GM12878 (cell line): ENCODE measurements around the gene SMU1.
"Not testable (repeated sequence)": the region's sequence is repeated elsewhere in the genome, so short reads cannot be mapped to it uniquely, and the experiment has no call there.

Experiments
- CHD2 ChIP-seq: IDR thresholded peaks from 2 replicates; pipeline ENCODE4 v1.6.1; 2011; ENCODE audit warnings: low read depth, low read length, improper control_type of control experiment, borderline replicate concordance
- RCOR1 ChIP-seq: conservative IDR thresholded peaks from 2 replicates; pipeline ENCODE4 v1.6.1; 2012; ENCODE audit warnings: low read depth, low read length, improper control_type of control experiment
- SMAD1 ChIP-seq: fragments of 450-650 bp; IDR thresholded peaks from 2 replicates; pipeline ENCODE4 v1.6.1; 2018; ENCODE audit warnings: mild to moderate bottlenecking, low read depth; ENCODE audit not compliant: partially characterized antibody
- TF ChIP-seq, protein P1 (sequence below), 3 experiments: IDR thresholded peaks in 2 of 3; conservative IDR thresholded peaks in 1 of 3; 2 replicates each; pipeline ENCODE4 v1.5.1; 2011; ENCODE audit warnings: low read depth in 3 of 3, low read length in 3 of 3, mild to moderate bottlenecking in 3 of 3, control low read depth in 2 of 3, moderate library complexity in 2 of 3, inconsistent platforms in 1 of 3, mixed read lengths in 1 of 3; ENCODE audit not compliant: control insufficient read depth in 2 of 3, insufficient read depth in 1 of 3; ENCODE audit errors: extremely low read depth in 1 of 3

DNA sequence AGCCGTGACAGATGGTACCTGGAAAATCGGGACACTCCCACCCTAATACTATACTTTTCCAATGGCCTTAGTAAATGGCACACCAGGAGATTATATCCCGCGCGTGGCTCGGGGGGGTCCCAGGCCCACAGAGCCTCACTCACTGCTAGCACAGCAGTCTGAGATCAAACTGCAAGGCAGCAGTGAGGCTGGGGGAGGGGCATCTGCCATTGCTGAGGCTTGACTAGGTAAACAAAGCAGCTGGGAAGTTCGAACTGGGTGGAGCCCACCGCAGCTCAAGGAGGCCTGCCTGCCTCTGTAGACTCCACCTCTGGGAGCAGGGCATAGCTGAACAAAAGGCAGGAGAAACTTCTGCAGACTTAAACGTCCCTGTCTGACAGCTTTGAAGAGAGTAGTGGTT lies 9.2 kb upstream of the SMU1 start:
- not testable (repeated sequence) for TF ChIP-seq SMAD1, CHD2, RCOR1
- TF ChIP-seq, protein P1, sequence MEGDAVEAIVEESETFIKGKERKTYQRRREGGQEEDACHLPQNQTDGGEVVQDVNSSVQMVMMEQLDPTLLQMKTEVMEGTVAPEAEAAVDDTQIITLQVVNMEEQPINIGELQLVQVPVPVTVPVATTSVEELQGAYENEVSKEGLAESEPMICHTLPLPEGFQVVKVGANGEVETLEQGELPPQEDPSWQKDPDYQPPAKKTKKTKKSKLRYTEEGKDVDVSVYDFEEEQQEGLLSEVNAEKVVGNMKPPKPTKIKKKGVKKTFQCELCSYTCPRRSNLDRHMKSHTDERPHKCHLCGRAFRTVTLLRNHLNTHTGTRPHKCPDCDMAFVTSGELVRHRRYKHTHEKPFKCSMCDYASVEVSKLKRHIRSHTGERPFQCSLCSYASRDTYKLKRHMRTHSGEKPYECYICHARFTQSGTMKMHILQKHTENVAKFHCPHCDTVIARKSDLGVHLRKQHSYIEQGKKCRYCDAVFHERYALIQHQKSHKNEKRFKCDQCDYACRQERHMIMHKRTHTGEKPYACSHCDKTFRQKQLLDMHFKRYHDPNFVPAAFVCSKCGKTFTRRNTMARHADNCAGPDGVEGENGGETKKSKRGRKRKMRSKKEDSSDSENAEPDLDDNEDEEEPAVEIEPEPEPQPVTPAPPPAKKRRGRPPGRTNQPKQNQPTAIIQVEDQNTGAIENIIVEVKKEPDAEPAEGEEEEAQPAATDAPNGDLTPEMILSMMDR (IDR thresholded peaks at IDR 0.05 in 2 of 3, conservative IDR thresholded peaks at IDR 0.05 in 1 of 3; ENCODE audit: control insufficient read depth in 2 of 3, extremely low read depth in 1 of 3, insufficient read depth in 1 of 3, low read depth in 3 of 3, low read length in 3 of 3), result not testable (repeated sequence)
